Fibroblast of mammary gland (primary cell): ENCODE results near the gene PCK2.
A peak's percentile ranks its signal among the peaks of the same experiment; 100 is the strongest.

Experiments used
- DNase-seq: peaks from one replicate; pipeline ENCODE4 v3.0.0-alpha.2; 2010; ENCODE audit warnings: low read depth
- H3K4me3 ChIP-seq: 2 replicates; pipeline ENCODE4 v1.5.1; 2011; ENCODE audit warnings: low read depth, mild to moderate bottlenecking, low read length, moderate library complexity; ENCODE audit not compliant: control insufficient read depth
- TF ChIP-seq, protein P1 (sequence below): conservative IDR thresholded peaks from 2 replicates; pipeline ENCODE4 v1.5.1; 2011; ENCODE audit warnings: low read depth, low read length, inconsistent platforms; ENCODE audit not compliant: control insufficient read depth, insufficient read depth

The PCK2 gene

DNA sequence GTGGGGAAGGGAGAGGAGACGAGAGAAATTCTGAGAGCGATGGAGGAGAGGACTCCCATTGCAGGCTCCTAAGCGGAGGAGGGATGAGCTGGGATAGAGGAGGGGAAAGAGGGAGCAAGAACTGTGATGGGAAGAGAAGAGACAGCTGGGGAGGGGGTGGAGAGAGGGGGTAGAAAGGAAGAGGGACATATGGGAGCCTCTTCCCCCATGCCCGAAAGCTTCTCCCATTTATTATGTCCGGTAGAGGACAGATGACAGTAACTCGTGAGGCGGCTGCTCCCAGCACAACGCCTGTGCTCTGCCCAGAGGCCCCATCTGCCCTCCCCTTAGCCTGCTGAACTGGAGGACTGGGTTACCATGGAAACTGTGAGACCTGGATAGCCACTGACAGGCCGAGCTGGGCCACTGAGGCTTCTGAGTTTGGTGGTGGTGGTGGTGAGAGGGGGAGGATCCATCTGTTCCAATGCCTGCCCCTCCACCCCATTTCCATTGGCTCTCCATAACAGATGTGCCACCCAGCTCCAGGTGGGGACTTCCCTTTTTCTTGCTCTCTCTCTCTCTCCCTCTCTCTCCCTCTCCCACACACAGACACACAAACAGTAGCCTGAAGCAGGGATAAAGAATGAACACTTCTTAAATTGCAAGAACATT, 14.5 kb upstream of the PCK2 start:
- TF ChIP-seq, protein P1, sequence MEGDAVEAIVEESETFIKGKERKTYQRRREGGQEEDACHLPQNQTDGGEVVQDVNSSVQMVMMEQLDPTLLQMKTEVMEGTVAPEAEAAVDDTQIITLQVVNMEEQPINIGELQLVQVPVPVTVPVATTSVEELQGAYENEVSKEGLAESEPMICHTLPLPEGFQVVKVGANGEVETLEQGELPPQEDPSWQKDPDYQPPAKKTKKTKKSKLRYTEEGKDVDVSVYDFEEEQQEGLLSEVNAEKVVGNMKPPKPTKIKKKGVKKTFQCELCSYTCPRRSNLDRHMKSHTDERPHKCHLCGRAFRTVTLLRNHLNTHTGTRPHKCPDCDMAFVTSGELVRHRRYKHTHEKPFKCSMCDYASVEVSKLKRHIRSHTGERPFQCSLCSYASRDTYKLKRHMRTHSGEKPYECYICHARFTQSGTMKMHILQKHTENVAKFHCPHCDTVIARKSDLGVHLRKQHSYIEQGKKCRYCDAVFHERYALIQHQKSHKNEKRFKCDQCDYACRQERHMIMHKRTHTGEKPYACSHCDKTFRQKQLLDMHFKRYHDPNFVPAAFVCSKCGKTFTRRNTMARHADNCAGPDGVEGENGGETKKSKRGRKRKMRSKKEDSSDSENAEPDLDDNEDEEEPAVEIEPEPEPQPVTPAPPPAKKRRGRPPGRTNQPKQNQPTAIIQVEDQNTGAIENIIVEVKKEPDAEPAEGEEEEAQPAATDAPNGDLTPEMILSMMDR = no peak
- DNase-seq = no peak
- no peak overlapping the region for H3K4me3 ChIP-seq

DNA sequence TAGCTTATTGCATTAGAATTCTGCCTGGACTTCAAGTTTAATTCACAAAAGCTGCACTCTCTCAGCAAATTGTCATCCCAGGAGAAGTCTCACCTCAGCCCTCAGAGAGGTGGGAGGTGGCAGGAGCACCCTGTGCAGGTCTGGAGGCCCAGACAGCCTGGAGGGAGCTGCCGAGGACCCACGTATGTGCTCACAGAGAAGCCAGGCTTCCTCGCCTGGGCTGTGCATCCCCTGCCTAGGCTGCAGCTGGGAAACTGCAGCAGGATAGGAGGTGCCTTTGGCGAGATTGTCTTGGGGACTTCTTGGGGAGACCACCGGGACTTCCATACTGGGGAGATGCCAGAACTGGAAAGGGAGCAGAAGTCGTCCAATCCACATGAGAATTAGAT, 14.0 kb upstream of the PCK2 start:
- TF ChIP-seq, protein P1 = no peak
- no peak overlapping the region for H3K4me3 ChIP-seq
- no peak for DNase-seq

DNA sequence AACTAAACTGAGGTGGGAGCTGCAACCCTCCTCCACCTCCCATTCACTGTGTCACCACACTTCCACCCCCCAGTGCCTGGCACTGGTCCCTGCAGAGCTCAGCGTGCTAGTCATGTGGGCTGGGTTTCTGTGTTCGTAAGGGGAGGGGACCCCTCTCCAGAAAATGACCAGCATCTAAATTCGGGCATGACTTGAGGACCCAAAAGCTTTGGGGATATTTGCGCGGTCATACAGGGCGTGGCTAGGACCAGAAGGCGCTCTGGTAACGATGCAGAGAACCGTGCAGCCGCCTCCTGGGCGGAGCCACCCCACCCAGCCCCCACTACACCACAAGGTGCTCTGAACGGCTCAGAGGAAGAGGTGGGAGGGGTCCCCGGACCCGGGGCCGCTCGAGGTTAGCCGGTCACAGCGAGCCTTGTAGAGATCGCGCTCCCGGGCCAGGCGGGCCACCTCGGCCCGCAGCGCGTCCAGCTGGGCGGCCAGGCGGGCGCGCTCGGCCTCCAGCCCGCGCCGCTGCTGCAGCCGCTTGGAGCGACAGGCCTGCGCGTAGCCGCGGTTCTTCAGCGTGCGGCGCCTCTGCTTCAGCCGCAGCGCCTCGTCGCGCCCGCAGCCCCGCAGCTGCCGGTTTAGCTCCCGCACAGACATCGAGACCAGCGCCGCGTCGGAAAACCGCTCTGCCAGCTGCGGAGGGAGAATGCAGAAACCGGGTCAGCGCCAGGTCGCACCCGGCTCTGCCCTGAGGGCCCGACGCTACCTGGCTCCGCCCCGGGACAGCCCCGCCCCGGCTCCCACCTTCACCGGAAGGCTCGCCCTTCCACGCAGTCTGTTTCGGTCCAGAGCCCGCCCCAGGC, 13.0 kb upstream of the PCK2 start:
- TF ChIP-seq, protein P1 = no peak
- peak overlapping the region; percentile 51 for H3K4me3 ChIP-seq
- peak; percentile 11 for DNase-seq

DNA sequence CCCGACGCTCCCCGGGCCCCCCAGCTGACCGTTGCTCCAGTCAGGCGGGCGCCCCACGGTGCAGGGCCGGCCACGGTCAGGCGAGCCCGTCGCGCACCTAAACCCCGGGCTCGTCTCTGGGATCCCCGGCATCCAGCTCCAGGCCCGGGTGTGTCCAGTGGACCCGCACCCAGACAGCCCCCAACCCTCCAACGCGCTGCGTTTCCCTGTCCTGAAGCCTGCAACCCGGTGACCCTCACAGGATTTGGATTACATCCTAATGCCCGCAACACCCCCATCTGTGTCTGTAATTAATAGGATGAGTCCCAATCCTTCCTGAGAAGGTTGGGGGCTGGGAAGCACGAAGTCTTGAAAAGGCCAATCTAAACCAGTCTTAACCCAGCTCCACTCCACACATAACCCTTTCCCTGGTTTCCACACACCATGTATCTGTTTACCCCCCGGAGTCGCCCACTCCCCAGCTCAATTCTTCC, 12.3 kb upstream of the PCK2 start:
- TF ChIP-seq, protein P1 = no peak
- H3K4me3 ChIP-seq = no peak overlapping the region
- no peak for DNase-seq

DNA sequence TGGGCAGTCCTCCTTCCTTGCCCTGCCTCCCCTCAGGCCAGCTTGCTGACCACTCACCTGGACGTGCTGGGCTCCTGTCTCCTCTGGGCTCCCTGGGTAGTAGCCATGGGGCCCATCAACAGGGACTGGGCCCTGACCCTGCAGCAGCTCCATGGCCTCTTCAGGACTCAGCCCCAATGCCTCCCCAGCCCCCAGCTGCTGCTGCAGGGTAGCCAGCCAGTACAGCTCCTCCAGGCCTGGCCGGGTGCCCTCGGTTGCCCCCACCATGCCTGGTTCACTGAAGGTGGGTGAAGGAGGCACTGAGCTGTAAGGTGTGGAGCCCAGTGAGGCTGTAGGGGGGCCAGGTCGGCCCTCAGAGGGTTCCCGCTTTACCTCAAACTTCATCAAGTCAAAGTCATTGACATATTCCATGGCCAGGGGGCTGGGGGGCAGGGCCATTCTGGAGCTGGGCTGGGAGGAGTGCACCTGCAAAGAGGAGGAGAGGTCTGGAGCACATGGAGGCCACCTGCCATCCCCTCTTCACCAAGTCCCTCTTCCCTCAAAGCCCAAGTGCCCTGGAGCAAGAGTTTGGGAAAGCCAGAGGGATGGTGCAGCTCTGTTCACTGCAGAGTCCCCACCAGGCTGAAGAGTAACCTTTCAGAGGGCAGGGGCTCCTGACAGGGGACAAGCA, 11.6 kb upstream of the PCK2 start:
- H3K4me3 ChIP-seq = no peak overlapping the region
- DNase-seq = no peak
- TF ChIP-seq, protein P1 = no peak

DNA sequence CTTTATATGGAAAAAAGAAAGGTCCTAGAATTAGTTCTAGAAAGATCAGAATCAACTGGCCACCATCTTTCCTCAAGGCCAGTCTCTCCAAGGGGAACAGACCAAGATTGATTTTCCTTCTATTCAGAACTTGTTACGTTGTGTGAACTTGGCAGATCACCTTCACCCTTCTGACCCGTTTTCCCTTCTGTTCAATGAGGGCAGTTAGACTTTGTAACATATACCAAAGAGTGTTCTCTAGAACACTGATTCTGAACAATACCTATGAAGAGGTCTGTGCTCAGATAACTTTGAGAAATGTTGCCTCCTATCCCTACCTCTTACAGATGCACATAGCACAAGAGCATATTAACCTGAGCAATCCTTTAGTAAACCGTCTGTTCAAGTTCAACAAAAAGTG, 10.6 kb upstream of the PCK2 start:
- no peak for DNase-seq
- H3K4me3 ChIP-seq = no peak overlapping the region
- TF ChIP-seq, protein P1 = no peak
